HEK293 (cell line): Measurements from ENCODE around the gene ARHGAP23.

Source experiments
- CTCF ChIA-PET: fragments of 350-600 bp; formaldehyde crosslinking; extraction: SDS; loops from one replicate; lab custom pipeline; 2021; ENCODE audit warnings: antibody characterized with exemption; lab: Yijun Ruan, JAX
- POLR2A ChIA-PET: fragments of 300-600 bp; formaldehyde crosslinking; extraction: SDS; loops from one replicate; lab custom pipeline; 2020; ENCODE audit warnings: antibody characterized with exemption, inconsistent platforms; lab: Yijun Ruan, JAX
- H3K27ac ChIP-seq: fragments of 200-500 bp; sonication (Bioruptor generic); 2 replicates; pipeline ENCODE4 v1.5.1; 2014; ENCODE audit warnings: low read depth, low read length, control low read depth, inconsistent platforms; ENCODE audit errors: extremely low read depth
- H3K36me3 ChIP-seq, 2 experiments: fragments of 200-500 bp in 1 of 2; sonication (Bioruptor generic) in 1 of 2; 1 replicate in 1 of 2; 2 replicates in 1 of 2; pipeline ENCODE4 v1.5.1; 2014 to 2017; ENCODE audit warnings: inconsistent platforms in 2 of 2, low read length in 2 of 2; ENCODE audit not compliant: control insufficient read depth in 2 of 2, insufficient read depth in 1 of 2
- H3K4me1 ChIP-seq: fragments of 200-500 bp; sonication (Bioruptor generic); 2 replicates; pipeline ENCODE4 v1.5.1; 2014; ENCODE audit warnings: mild to moderate bottlenecking, low read length, inconsistent platforms; ENCODE audit not compliant: control insufficient read depth, insufficient read depth
- H3K4me3 ChIP-seq: 2 replicates; pipeline ENCODE4 v1.5.1; 2011; ENCODE audit warnings: low read depth, mild to moderate bottlenecking, control low read depth, low read length, moderate library complexity
- H3K9me3 ChIP-seq: fragments of 200-500 bp; sonication (Bioruptor generic); 2 replicates; pipeline ENCODE4 v1.5.1; 2014; ENCODE audit warnings: low read depth, low read length, inconsistent platforms; ENCODE audit not compliant: control insufficient read depth, insufficient read depth
- BCL11A ChIP-seq: fragments of 450-650 bp; formaldehyde crosslinking; IDR thresholded peaks from 2 replicates; pipeline ENCODE4 v1.5.1; 2016; ENCODE audit warnings: low read depth, missing biosample characterization, missing genetic modification characterization
- GLIS2 ChIP-seq: fragments of 450-650 bp; formaldehyde crosslinking; IDR thresholded peaks from 2 replicates; pipeline ENCODE4 v1.5.1; 2016; ENCODE audit warnings: missing biosample characterization, missing genetic modification characterization
- HOXD13 ChIP-seq: sonication (generic); formaldehyde crosslinking; IDR thresholded peaks from 2 replicates; pipeline ENCODE4 v1.8.0; 2022; ENCODE audit warnings: missing genetic modification reagents, borderline replicate concordance
- IKZF3 ChIP-seq: fragments of 450-650 bp; IDR thresholded peaks from 2 replicates; pipeline ENCODE4 v1.5.0; 2018; ENCODE audit warnings: missing biosample characterization, mild to moderate bottlenecking, missing genetic modification characterization, moderate library complexity
- KLF7 ChIP-seq: fragments of 450-650 bp; formaldehyde crosslinking; IDR thresholded peaks from 2 replicates; pipeline ENCODE4 v1.5.1; 2016; ENCODE audit warnings: missing biosample characterization, missing genetic modification characterization, borderline replicate concordance
- OVOL3 ChIP-seq: fragments of 450-650 bp; formaldehyde crosslinking; IDR thresholded peaks from 2 replicates; pipeline ENCODE4 v1.5.1; 2016; ENCODE audit warnings: missing biosample characterization, missing genetic modification characterization
- SALL2 ChIP-seq: fragments of 450-650 bp; formaldehyde crosslinking; IDR thresholded peaks from 2 replicates; pipeline ENCODE4 v1.5.0; 2017; ENCODE audit warnings: missing biosample characterization, mild to moderate bottlenecking, missing genetic modification characterization, borderline replicate concordance
- TCF7L2 ChIP-seq: IDR thresholded peaks from 2 replicates; pipeline ENCODE4 v1.6.1; 2011; ENCODE audit warnings: low read depth, mild to moderate bottlenecking, inconsistent platforms, low read length, moderate library complexity, borderline replicate concordance
- ZBTB21 ChIP-seq: fragments of 450-650 bp; formaldehyde crosslinking; IDR thresholded peaks from 2 replicates; pipeline ENCODE4 v1.5.1; 2017; ENCODE audit warnings: missing biosample characterization, missing genetic modification characterization
- ZBTB8A ChIP-seq: fragments of 450-650 bp; formaldehyde crosslinking; IDR thresholded peaks from 2 replicates; pipeline ENCODE4 v1.5.1; 2016; ENCODE audit warnings: missing biosample characterization, missing genetic modification characterization
- ZFHX2 ChIP-seq: fragments of 450-650 bp; formaldehyde crosslinking; conservative IDR thresholded peaks from 2 replicates; pipeline ENCODE4 v1.5.1; 2016; ENCODE audit warnings: missing biosample characterization, missing genetic modification characterization
- ZIC2 ChIP-seq: fragments of 450-650 bp; formaldehyde crosslinking; IDR thresholded peaks from 2 replicates; pipeline ENCODE4 v1.5.1; 2016; ENCODE audit warnings: missing biosample characterization, missing genetic modification characterization
- ZNF114 ChIP-seq: fragments of 450-650 bp; formaldehyde crosslinking; IDR thresholded peaks from 2 replicates; pipeline ENCODE4 v1.5.0; 2017; ENCODE audit warnings: missing biosample characterization, missing genetic modification characterization
- ZNF140 ChIP-seq: fragments of 450-650 bp; formaldehyde crosslinking; IDR thresholded peaks from 2 replicates; pipeline ENCODE4 v1.5.1; 2016; ENCODE audit warnings: missing biosample characterization, missing genetic modification characterization
- ZNF184 ChIP-seq: fragments of 450-650 bp; IDR thresholded peaks from 2 replicates; pipeline ENCODE4 v1.5.1; 2018; ENCODE audit warnings: missing biosample characterization, mild to moderate bottlenecking, missing genetic modification characterization
- ZNF221 ChIP-seq: fragments of 450-650 bp; formaldehyde crosslinking; IDR thresholded peaks from 2 replicates; pipeline ENCODE4 v1.5.1; 2017; ENCODE audit warnings: missing biosample characterization, missing genetic modification characterization, borderline replicate concordance
- ZNF292 ChIP-seq: fragments of 450-650 bp; formaldehyde crosslinking; IDR thresholded peaks from 2 replicates; pipeline ENCODE4 v1.5.1; 2016; ENCODE audit warnings: low read depth, missing biosample characterization, missing genetic modification characterization, borderline replicate concordance
- ZNF394 ChIP-seq: fragments of 450-650 bp; formaldehyde crosslinking; IDR thresholded peaks from 2 replicates; pipeline ENCODE4 v1.5.1; 2016; ENCODE audit warnings: missing biosample characterization, missing genetic modification characterization, mild to moderate bottlenecking, moderate library complexity, borderline replicate concordance
- ZNF404 ChIP-seq: fragments of 450-650 bp; formaldehyde crosslinking; IDR thresholded peaks from 2 replicates; pipeline ENCODE4 v1.5.1; 2017; ENCODE audit warnings: missing biosample characterization, missing genetic modification characterization
- ZNF433 ChIP-seq: fragments of 450-650 bp; formaldehyde crosslinking; IDR thresholded peaks from 2 replicates; pipeline ENCODE4 v1.5.1; 2016; ENCODE audit warnings: missing biosample characterization, missing genetic modification characterization, low read depth
- ZNF514 ChIP-seq: fragments of 450-650 bp; formaldehyde crosslinking; IDR thresholded peaks from 2 replicates; pipeline ENCODE4 v1.5.1; 2016; ENCODE audit warnings: missing biosample characterization, missing genetic modification characterization
- ZNF555 ChIP-seq: fragments of 450-650 bp; formaldehyde crosslinking; conservative IDR thresholded peaks from 2 replicates; pipeline ENCODE4 v1.5.1; 2017; ENCODE audit warnings: missing biosample characterization, mild to moderate bottlenecking, missing genetic modification characterization, inconsistent platforms
- ZNF768 ChIP-seq: fragments of 450-650 bp; formaldehyde crosslinking; IDR thresholded peaks from 2 replicates; pipeline ENCODE4 v1.5.1; 2018; ENCODE audit warnings: missing biosample characterization, mild to moderate bottlenecking, missing genetic modification characterization
- ZNF792 ChIP-seq: fragments of 450-650 bp; formaldehyde crosslinking; IDR thresholded peaks from 2 replicates; pipeline ENCODE4 v1.5.1; 2016; ENCODE audit warnings: missing biosample characterization, missing genetic modification characterization
- ZXDB ChIP-seq: fragments of 450-650 bp; formaldehyde crosslinking; IDR thresholded peaks from 2 replicates; pipeline ENCODE4 v1.5.1; 2016; ENCODE audit warnings: missing biosample characterization, missing genetic modification characterization
- TF ChIP-seq, protein P1 (sequence below): fragments of 450-650 bp; formaldehyde crosslinking; IDR thresholded peaks from 2 replicates; pipeline ENCODE4 v1.5.1; 2016; ENCODE audit warnings: missing biosample characterization, missing genetic modification characterization
- TF ChIP-seq, protein P2 (sequence below): fragments of 450-650 bp; formaldehyde crosslinking; IDR thresholded peaks from 2 replicates; pipeline ENCODE4 v1.5.1; 2016; ENCODE audit warnings: missing biosample characterization, missing genetic modification characterization, low read depth
- TF ChIP-seq, protein P3 (sequence below): fragments of 450-650 bp; formaldehyde crosslinking; IDR thresholded peaks from 2 replicates; pipeline ENCODE4 v1.5.1; 2016; ENCODE audit warnings: missing biosample characterization, missing genetic modification characterization
- TF ChIP-seq, protein P4 (sequence below): fragments of 450-650 bp; formaldehyde crosslinking; IDR thresholded peaks from 2 replicates; pipeline ENCODE4 v1.5.1; 2016; ENCODE audit warnings: missing biosample characterization, missing genetic modification characterization

Gene ARHGAP23

DNA sequence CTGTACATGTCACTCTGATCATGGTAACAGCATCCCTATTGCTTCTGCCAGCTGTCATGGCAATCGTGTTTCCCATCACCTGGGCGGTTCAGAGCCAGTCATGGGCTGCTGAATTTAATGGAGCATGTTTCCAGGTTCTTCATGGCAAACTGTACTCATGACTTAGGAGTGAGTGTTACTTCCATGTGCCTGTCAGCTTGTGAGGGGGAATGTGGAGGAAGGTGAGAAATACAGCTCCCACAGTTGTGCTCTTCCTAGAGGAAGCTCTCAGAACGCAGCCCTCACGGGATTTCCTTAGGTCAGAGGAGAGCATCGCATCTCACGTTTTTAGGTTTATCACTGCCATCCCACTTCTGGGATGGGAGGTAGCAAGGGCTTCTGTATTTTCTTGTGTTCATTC is 28.0 kb upstream of the ARHGAP23 start (continued):
- TF ChIP-seq, protein P1, sequence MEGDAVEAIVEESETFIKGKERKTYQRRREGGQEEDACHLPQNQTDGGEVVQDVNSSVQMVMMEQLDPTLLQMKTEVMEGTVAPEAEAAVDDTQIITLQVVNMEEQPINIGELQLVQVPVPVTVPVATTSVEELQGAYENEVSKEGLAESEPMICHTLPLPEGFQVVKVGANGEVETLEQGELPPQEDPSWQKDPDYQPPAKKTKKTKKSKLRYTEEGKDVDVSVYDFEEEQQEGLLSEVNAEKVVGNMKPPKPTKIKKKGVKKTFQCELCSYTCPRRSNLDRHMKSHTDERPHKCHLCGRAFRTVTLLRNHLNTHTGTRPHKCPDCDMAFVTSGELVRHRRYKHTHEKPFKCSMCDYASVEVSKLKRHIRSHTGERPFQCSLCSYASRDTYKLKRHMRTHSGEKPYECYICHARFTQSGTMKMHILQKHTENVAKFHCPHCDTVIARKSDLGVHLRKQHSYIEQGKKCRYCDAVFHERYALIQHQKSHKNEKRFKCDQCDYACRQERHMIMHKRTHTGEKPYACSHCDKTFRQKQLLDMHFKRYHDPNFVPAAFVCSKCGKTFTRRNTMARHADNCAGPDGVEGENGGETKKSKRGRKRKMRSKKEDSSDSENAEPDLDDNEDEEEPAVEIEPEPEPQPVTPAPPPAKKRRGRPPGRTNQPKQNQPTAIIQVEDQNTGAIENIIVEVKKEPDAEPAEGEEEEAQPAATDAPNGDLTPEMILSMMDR (tag by site-specific recombination), result no peak
- TF ChIP-seq ZFHX2 (tag by site-specific recombination), result no peak
- TF ChIP-seq, protein P2, sequence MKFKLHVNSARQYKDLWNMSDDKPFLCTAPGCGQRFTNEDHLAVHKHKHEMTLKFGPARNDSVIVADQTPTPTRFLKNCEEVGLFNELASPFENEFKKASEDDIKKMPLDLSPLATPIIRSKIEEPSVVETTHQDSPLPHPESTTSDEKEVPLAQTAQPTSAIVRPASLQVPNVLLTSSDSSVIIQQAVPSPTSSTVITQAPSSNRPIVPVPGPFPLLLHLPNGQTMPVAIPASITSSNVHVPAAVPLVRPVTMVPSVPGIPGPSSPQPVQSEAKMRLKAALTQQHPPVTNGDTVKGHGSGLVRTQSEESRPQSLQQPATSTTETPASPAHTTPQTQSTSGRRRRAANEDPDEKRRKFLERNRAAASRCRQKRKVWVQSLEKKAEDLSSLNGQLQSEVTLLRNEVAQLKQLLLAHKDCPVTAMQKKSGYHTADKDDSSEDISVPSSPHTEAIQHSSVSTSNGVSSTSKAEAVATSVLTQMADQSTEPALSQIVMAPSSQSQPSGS (tag by site-specific recombination), result no peak
- TF ChIP-seq, protein P3, sequence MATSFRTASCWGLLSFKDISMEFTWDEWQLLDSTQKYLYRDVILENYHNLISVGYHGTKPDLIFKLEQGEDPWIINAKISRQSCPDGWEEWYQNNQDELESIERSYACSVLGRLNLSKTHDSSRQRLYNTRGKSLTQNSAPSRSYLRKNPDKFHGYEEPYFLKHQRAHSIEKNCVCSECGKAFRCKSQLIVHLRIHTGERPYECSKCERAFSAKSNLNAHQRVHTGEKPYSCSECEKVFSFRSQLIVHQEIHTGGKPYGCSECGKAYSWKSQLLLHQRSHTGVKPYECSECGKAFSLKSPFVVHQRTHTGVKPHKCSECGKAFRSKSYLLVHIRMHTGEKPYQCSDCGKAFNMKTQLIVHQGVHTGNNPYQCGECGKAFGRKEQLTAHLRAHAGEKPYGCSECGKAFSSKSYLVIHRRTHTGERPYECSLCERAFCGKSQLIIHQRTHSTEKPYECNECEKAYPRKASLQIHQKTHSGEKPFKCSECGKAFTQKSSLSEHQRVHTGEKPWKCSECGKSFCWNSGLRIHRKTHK (tag by site-specific recombination), result no peak
- TF ChIP-seq GLIS2 (tag by site-specific recombination), result no peak
- TF ChIP-seq ZNF292 (tag by site-specific recombination), result no peak
- no peak for TF ChIP-seq ZNF140
- TF ChIP-seq TCF7L2, result no peak
- no peak for TF ChIP-seq IKZF3
- TF ChIP-seq ZNF184 (tag by site-specific recombination), result no peak

DNA sequence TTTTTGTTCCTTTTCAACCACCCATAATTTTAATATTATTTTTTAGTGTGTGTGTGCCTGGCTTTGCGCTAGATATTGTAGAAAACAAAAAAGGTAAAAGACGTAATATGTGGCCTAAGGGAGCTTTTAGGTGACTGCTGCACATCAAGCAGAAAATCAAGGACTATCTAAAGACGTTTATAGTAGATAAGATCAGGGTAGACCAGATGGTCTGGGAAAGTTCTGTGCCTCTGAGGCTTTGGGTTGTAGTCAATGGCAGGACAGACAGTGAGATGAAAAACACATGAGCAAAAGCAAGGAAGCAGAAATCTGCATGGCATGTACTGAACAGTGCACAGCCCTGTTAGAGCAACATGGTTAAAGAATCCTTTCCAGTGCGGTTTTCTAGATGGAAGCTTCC is 26.8 kb upstream of the ARHGAP23 start:
- Histone ChIP-seq H3K27ac (no peak overlapping the region), H3K36me3 (peaks cover 22 to 75% of the 10 kb centered on the region in 2 experiments), H3K4me1 (peaks cover 7% of the 10 kb centered on the region; the same call in 1 of the 2 replicates), H3K9me3 (no peaks in the 10 kb centered on the region), H3K4me3 (no peak overlapping the region)
- CTCF ChIA-PET, result interaction anchor here (1.2 to 6.2 kb wide), 5 partner anchors 12 to 79 kb away, joined by 3 to 41 read pairs (median 3); no protein-coding TSS in a partner anchor
- TF ChIP-seq ZXDB (tag by site-specific recombination), result no peak
- no peak for TF ChIP-seq ZNF404 (tag by site-specific recombination)
- no peak for TF ChIP-seq HOXD13
- no peak for TF ChIP-seq ZBTB21 (tag by site-specific recombination)
- TF ChIP-seq ZIC2 (tag by site-specific recombination), result no peak
- no peak for TF ChIP-seq ZNF768
- no peak for TF ChIP-seq KLF7 (tag by site-specific recombination)
- TF ChIP-seq ZNF394 (tag by site-specific recombination), result no peak
- no peak for TF ChIP-seq ZNF555
- no peak for TF ChIP-seq ZBTB8A (tag by site-specific recombination)
- no peak for TF ChIP-seq ZNF221 (tag by site-specific recombination)
- TF ChIP-seq BCL11A (tag by site-specific recombination), result no peak
- no peak for TF ChIP-seq OVOL3 (tag by site-specific recombination)
- TF ChIP-seq, protein P4, sequence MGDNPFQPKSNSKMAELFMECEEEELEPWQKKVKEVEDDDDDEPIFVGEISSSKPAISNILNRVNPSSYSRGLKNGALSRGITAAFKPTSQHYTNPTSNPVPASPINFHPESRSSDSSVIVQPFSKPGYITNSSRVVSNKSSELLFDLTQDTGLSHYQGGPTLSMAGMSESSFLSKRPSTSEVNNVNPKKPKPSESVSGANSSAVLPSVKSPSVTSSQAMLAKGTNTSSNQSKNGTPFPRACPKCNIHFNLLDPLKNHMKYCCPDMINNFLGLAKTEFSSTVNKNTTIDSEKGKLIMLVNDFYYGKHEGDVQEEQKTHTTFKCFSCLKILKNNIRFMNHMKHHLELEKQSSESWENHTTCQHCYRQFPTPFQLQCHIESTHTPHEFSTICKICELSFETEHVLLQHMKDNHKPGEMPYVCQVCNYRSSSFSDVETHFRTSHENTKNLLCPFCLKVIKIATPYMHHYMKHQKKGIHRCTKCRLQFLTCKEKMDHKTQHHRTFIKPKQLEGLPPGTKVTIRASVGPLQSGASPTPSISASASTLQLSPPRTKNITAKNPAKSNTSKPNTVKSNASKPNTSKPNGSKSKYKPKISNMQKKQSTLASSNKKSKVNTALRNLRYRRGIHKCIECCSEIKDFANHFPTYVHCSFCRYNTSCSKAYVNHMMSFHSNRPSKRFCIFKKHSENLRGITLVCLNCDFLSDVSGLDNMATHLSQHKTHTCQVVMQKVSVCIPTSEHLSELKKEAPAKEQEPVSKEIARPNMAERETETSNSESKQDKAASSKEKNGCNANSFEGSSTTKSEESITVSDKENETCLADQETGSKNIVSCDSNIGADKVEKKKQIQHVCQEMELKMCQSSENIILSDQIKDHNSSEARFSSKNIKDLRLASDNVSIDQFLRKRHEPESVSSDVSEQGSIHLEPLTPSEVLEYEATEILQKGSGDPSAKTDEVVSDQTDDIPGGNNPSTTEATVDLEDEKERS, result no peak
- TF ChIP-seq ZNF514, result no peak
- no peak for TF ChIP-seq SALL2
- TF ChIP-seq ZNF792 (tag by site-specific recombination), result no peak
- TF ChIP-seq ZNF114 (tag by site-specific recombination), result no peak
- TF ChIP-seq ZNF433 (tag by site-specific recombination), result no peak
- POLR2A ChIA-PET, result interaction anchor here (1.7 kb wide), 1 partner anchor 15 kb away, joined by 4 read pairs; no protein-coding TSS in a partner anchor
